DOHH2 (cell line): ENCODE results near the gene MAP2K7.

Experiments used
- EZH2phosphoT487 ChIP-seq: fragments of 200-600 bp; sonication (generic); IDR thresholded peaks from 2 replicates; pipeline ENCODE4 v1.6.1; 2017; ENCODE audit warnings: borderline replicate concordance, mild to moderate bottlenecking, antibody characterized with exemption, low read length, moderate library complexity, mixed read lengths
- TF ChIP-seq, protein P1 (sequence below): fragments of 200-600 bp; sonication (generic); IDR thresholded peaks from one replicate; pipeline ENCODE4 v1.5.1; 2014; ENCODE audit warnings: antibody characterized with exemption, mild to moderate bottlenecking, low read depth, low read length; ENCODE audit not compliant: poor library complexity, severe bottlenecking

DNA sequence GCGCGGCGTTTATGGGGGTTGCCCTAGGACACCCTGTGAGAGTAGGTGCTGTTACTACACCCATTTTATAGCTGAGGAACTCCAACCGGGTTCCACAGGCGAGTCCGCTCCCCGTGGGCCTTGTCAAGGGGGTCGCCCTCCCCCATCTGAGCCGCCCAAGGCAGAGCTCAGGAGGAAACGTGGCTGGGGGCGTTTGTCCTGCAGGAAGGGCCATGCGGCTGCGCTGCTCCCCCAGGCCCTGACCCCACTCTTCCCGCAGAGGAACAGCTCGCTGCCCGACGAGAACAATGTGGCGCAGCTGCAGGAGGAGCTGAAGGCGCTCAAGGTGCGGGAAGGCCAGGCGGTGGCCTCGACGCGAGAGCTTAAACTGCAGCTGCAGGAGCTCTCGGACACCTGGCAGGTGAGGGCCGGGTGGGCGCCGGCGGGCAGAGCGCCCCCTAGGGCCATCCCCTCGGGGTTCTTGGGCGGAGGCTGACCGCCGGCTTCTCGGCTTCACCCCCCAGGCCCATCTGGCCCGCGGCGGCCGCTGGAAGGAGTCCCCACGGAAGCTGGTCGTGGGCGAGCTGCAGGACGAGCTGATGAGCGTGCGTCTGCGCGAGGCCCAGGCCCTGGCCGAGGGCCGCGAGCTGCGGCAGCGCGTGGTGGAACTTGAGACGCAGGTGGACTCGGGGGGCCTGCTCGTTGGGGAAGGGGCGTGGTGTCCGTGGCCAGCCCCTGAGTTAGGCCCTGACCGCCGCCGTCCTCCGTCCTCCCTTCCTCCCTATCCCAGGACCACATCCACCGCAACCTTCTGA, 41.9 kb upstream of the MAP2K7 start:
- TF ChIP-seq, protein P1, sequence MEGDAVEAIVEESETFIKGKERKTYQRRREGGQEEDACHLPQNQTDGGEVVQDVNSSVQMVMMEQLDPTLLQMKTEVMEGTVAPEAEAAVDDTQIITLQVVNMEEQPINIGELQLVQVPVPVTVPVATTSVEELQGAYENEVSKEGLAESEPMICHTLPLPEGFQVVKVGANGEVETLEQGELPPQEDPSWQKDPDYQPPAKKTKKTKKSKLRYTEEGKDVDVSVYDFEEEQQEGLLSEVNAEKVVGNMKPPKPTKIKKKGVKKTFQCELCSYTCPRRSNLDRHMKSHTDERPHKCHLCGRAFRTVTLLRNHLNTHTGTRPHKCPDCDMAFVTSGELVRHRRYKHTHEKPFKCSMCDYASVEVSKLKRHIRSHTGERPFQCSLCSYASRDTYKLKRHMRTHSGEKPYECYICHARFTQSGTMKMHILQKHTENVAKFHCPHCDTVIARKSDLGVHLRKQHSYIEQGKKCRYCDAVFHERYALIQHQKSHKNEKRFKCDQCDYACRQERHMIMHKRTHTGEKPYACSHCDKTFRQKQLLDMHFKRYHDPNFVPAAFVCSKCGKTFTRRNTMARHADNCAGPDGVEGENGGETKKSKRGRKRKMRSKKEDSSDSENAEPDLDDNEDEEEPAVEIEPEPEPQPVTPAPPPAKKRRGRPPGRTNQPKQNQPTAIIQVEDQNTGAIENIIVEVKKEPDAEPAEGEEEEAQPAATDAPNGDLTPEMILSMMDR: peak; percentile 61
- TF ChIP-seq EZH2phosphoT487: no peak
